GM15510 (cell line): ENCODE measurements around the gene PIP5K1B.

Experiments
- POLR2A ChIP-seq: IDR thresholded peaks from 3 replicates; pipeline ENCODE4 v1.6.1; 2011; ENCODE audit warnings: borderline replicate concordance; ENCODE audit not compliant: insufficient read length; ENCODE audit errors: extremely low read depth

The PIP5K1B gene

DNA sequence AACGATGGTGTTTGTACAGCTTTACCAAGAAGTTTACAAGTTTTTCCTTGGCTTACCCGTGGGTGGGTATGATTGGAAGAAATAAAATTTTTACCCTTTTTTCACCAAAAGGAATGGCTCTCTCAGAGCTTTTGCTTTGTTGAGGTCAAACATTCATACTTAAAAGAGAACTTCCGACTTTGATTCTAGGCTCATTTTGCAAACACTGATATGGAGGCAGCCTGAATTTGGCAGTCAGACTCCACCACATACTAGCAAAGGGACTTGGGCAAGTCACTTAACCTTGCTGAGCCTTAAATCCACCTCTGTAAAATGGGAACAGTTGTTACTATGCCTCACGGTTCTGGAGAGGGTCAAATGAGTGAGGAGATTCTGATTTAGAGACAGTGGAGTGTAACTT lies 155.4 kb downstream of the PIP5K1B start:
- no peak for TF ChIP-seq POLR2A

DNA sequence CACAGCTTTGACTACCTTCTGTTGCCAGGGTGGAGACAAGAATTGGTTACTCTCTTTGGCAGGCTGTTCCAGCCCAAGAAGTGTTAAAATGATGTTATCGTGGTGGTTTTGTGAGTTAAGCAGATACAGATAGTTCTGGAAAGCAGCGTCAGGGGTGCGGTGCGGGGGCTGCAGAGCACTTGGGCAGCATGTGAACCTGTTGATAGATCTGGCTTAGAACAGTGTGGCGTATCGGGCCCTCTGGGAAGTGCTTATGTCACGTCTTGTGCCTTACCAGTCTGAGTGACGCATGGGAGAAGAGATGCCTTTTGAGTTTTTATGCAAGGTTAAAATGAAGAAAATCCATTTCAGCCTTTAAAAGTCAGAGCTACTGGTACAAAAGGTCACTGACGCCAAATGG lies 156.4 kb downstream of the PIP5K1B start:
- no peak for TF ChIP-seq POLR2A

DNA sequence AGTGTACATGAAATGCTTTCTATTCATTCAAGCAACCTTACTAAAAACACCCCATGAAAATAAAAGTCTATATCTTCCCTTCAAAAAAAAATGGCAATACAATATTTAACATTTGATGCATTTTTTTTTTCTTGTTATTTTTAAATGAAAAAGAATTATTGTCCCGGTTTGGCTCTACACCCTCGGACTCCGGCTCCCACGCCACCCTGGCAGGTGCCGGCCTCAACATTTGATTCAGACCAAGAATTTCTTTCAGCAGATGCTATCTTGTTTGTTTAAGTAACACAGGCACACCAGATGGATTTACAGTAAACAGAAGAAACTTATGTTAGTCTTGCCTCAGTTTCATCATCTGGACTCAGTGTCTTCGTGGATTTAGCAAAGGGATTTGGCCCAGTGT lies 162.0 kb downstream of the PIP5K1B start:
- TF ChIP-seq POLR2A = no peak

DNA sequence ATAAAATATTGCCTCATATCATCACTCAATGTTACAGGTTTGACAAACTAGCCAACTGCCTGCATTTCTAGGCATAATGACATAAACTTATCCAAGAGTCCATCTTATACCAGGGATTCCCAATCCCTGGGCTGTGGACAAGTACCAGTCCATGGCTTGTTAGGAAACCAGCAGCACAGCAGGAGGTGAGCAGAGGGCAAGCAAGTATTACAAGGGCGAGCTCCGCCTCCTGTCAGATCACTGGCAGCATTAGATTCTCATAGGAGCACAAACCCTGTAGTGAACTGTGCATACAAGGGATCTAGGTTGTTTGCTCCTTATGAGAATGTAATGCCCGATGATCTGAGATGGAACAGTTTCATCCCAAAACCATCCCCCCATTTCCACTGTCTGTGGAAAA lies 164.0 kb downstream of the PIP5K1B start:
- no peak for TF ChIP-seq POLR2A

DNA sequence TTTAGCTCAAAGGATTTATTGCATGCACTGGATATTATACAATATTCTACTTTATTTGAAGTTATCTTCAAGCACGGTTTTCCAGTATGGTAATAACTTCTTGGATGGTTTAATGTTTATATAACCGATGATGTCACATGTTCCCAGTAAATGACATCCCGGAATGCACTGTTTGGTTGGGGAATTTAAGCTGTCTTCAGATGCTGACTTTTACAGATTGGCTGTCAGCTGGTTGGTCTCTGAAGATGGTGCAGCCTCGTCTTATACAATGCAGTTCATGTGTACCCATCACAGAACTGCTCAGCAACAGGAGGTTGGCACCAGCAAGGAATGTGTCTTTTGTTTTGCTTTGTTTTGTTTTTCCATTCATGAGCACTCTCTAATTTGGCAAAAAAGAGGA lies 165.0 kb downstream of the PIP5K1B start:
- TF ChIP-seq POLR2A = no peak

DNA sequence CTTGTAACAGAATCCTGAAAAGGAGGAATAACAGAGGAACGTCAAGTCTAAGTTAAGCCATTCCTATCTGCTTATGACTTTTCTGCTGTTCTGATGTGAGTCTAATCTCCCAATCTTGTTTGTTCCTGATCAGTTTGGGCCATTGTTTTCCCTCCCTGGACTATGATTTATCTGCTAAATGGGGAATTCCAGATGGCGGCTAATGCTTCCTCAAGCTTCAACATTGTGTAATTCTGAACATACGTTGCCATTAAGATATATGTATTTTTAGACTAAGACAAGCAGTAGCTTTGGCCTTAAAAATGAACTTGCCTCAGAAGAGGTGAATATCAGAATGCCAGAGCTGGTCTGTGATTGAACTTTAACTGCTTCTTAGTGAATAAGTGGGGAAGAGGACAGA lies 166.2 kb downstream of the PIP5K1B start:
- no peak for TF ChIP-seq POLR2A

DNA sequence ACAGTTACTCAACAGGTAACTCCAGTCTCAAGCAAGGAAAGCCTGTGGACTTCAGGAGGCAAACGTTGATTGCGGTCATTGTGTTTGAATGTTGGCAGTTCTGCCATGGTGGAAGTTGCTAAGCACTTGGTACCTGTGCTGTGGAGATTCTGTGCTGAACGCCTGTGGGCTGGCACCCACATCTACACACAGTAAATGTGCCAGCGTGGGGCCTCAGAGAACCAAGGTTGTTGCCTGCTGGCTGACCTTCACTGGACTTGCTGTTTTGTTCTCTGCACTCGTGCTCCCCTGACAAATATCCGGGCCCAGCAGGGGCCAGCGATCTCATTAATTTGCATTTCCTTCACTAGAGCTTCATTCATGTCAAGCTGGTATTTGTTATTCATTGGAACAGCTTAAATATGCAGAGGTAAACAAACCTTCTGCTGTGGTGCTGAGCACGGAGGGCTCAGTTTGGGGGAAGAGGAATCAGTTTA lies 167.0 kb downstream of the PIP5K1B start:
- no peak for TF ChIP-seq POLR2A

DNA sequence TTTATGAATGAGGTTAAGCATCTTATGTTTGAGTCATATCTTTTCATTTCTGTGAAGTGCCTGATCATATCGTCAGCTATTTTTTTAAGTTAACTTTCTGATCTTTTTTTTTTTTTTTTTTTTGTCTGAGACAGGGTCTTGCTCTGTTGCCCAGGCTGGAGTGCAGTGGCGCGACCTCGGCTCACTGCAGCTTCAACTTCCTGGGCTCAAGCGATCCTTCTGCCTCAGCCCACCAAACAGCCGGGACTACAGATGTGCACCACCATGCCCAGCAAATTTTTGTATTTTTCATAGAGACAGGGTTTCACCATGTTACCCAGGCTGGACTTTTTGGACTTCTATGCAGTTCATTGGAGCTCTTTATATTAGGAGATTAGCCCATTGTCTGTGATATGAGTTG lies 168.1 kb downstream of the PIP5K1B start:
- no peak for TF ChIP-seq POLR2A

DNA sequence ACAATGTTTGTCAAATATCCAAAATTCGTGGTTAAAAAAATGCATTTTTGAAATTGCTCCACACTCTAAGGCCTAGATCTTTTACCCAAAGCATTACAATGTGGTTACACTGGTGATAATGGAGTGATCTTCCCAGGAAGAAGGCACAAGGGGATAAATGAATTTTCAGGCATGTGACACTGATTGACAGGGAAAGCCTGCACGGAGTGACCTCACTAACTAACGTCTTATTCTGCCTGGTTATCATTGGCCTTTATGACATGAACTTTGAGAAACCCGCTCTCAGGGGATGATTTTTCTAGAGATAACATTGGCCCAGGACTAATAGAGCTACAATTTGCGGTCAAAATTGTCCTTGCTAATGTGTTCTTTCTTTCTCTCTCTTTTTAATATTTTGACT lies 171.2 kb downstream of the PIP5K1B start:
- no peak for TF ChIP-seq POLR2A

DNA sequence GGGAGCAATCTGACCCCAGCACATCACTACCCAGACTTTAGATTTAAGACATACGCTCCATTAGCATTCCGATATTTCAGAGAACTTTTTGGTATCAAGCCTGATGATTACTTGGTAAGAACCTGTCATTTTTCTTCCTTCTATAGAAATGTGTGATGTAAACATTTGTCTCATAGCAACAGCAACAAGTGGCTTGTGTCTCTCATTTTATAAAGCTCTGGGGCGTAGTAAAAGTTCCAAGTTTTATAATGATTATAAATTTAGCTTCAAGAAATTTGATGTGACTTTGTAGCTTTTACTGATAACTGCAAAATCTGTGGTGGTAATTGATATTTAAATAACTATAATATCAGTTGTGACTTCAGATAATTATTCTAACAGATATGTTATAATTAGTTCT lies 171.6 kb downstream of the PIP5K1B start:
- TF ChIP-seq POLR2A = no peak

DNA sequence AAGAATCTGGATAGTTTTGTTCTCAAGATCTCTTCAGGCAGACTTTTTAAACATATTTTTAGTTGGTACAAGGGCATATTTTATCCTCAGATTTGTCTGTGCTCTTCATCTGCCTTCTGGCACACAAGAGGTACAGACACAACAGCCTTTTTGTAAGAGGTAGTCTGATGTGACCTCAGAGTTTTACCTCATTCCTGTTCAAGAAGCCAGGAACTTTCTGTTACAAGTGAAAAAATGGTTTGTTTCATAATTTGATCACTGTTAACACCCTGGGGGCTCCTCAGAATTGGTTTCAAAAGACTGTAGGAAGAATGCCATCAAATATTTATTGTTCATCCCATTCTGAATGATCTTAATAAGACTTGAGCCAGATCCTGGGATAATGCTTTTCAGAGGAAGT lies 172.2 kb downstream of the PIP5K1B start:
- TF ChIP-seq POLR2A = no peak

DNA sequence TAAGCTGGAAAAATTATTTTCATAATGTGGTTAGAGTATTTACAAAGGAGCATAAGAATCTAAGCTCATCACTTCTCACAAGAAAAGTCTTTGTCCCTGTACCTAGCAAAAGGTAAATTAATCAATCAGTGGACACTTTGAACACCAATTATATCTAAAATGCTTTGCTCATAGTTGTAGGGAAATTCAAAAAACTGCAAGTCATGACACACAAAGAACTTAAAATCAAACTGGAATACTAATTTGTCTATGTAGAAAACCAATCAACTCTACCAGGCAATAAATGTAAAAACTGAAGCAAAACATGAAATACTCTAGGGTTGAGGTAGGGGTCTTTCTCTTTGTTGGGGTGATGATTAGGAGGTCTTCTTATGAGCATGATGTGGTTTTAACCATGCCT lies 173.4 kb downstream of the PIP5K1B start:
- TF ChIP-seq POLR2A = no peak

DNA sequence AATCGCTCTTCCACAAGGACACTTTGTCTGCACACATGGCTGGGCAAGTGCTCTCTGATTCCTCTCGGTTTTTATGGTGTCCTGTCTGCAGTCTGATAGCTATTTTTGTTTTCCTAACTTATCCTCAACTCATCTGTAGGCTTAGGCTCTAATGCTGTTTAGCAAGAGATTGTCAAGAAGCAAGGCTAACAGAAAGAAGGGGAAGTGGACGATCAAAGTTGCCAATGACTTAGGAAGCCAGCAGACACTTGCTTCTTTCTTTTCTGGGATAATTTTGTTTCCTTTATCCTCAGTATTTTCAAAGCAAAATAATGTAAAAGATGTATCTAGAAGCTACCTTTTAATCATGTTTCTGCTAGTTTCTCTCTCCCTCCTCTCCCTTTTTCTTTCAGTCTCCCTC lies 178.2 kb downstream of the PIP5K1B start:
- no peak for TF ChIP-seq POLR2A

DNA sequence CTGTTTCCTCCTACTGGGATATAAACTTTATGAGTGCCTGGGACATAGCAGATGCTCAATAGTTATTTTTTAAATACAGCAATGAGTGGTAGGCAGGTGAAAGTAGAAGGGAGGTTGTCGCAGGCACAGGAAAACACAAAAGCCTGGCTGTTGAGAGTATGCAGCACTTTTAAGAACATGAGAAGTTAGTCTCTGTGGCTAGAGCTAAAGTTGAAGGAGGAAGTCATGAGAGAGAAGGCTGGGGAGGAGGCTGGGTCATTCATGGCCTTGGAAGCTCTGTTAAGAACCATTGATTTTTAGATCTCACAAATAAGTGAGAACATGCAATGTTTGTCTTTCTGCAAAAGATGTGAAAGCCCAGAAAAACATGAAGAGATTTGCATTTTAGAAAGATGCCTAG lies 182.2 kb downstream of the PIP5K1B start:
- TF ChIP-seq POLR2A = no peak

DNA sequence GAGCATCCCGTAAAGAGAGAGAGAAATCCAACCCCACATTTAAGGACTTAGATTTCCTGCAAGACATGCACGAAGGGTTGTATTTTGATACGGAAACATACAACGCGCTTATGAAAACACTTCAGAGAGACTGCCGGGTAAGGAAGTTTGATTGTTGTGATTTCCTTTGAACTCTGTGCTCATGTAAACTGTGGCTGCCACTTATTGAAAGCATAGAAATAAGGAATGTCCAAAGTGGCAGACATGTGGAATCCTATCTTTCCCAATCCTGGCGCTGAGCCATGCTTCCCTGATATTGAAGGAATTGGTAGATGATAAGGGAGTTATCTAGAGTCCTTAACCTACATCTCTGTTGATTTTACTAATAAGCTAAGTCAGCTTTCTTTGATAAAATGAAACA lies 189.5 kb downstream of the PIP5K1B start:
- TF ChIP-seq POLR2A = no peak

DNA sequence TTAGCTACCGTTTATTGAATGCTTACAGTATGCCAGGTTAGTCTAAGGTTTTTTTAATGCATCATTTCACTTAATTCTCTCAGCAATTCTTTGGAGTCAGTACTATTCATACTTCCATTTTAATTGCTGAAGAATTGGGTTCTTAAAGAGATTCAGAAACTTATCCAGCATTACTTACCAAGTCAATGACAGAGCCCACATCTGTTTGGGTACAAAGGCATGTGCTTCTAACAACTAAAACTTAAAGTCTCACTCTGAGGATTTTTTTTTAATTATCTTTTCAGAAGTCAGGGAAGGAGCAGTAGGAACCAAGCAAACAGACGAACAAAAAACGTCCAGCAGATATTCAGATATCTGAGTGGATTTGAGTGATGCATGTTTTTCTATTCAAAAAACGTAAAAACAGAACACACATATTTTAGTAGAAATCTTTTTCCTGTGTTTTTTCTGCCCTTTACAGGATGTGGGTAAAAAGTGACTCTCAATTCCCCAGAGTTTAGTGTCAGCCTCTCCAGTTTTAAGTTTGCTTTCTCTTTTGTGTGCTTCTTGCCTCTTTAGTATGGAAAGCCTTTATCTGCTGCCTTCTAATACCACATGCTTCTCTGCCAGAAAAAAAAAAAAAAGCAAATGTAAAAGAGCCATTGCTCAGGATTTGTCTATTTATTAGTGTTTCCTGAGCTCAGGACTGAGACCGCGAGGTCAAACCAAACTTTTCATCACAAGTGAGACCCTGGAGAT lies 190.9 kb downstream of the PIP5K1B start:
- TF ChIP-seq POLR2A = no peak

DNA sequence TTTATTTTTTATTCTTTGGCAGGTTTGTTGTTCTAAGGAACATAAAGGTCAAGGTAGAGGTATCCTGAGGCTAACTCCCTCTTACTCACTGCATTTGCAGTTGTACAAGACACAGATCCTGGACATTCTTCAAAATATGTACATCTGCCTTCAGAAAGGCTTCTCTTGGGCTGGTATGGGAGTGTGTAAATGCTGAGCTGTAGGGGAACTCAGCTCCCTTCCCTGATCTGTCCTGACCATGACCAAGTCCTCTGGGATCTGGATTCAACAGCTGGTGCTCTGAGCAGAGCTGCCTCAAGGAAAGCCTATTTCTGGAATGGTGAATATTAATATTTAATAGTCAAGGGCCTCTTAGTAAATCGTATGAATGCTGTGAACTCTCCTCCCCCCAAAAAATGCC lies 191.4 kb downstream of the PIP5K1B start:
- no peak for TF ChIP-seq POLR2A
